NAMALWA (cell line): ENCODE measurements around the gene CCDC70.

Experiments
- DNase-seq: peaks from one replicate; pipeline ENCODE4 v3.0.0-alpha.2; 2015; ENCODE audit warnings: low spot score

The CCDC70 gene

GRCh38 chr13:51862957-51863356, 1.2 kb downstream of the CCDC70 start:
- DNase-seq, result no peak

GRCh38 chr13:51865838-51866237, 4.1 kb downstream of the CCDC70 start:
- no peak for DNase-seq

DNA sequence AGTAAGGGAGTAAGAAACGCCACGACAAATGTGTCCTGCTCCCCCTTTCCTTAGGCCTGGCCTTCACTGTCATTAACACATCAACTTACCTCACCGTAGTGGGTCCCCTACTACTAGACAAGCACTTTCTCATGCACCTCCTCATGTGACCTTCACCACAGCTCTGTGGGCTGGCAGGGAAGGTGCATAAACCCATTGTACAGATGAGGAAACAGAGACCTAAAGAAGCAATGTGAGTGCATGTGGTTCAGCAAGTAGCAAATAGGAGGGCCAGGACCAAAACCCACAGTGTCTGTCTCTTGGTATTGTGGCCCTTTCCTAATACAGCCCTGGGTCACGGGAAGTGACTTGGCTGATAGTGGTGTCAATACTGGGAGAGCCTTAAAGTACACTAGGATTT, 5.3 kb downstream of the CCDC70 start:
- DNase-seq, result no peak

- no peak for DNase-seq
Measured at GRCh38 chr13:51869916-51870315, 8.1 kb downstream of the CCDC70 start.

GRCh38 chr13:51870616-51871015, 8.8 kb downstream of the CCDC70 start:
- DNase-seq, result no peak

GRCh38 chr13:51873117-51873798, 11.5 kb downstream of the CCDC70 start:
- DNase-seq, result no peak

DNA sequence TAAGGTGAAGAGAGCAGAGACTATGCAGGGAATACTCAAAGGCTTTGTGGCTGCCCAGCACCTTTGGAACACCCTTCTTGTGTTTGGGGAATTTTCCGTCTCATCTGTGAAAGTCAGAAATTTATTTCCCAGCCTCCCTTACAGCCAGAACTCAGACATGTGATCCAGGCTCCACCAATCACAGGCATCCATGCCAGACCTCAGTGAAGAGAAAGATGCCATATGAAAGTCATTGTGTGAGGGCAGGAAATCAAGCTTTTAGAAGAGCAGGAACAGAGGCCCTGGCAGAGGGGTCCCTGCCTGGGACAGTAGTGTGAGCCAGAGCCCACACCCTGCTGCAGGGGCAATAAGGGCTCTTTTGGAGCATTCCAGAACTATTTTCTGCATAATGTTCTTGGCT, 12.1 kb downstream of the CCDC70 start:
- DNase-seq, result no peak

GRCh38 chr13:51874651-51875050, 12.9 kb downstream of the CCDC70 start:
- DNase-seq, result no peak

- DNase-seq, result no peak
Measured at GRCh38 chr13:51879133-51879532, 17.4 kb downstream of the CCDC70 start.

GRCh38 chr13:51881296-51881695, 19.5 kb downstream of the CCDC70 start:
- peak; percentile 9 for DNase-seq

GRCh38 chr13:51882570-51883225, 20.9 kb downstream of the CCDC70 start:
- DNase-seq, result no peak

DNA sequence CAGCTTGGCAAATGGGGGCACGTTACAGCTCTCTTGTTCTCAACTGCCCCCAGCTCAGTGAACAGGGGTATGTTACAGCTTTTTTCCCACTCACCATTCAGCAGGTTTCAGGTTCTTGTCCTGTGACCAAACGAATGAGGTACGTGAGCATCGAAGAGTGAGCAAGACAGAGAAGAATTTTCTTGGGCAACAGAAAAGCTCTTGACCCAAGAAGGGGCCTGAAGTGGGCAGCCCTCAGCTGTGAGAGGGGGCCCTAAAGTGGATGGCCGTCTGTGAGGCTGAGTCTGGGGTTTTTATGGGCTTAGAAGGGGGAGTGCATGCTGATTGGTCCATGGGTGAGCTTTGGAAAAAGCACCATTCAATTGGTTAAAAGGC, 21.4 kb downstream of the CCDC70 start:
- DNase-seq, result no peak

DNA sequence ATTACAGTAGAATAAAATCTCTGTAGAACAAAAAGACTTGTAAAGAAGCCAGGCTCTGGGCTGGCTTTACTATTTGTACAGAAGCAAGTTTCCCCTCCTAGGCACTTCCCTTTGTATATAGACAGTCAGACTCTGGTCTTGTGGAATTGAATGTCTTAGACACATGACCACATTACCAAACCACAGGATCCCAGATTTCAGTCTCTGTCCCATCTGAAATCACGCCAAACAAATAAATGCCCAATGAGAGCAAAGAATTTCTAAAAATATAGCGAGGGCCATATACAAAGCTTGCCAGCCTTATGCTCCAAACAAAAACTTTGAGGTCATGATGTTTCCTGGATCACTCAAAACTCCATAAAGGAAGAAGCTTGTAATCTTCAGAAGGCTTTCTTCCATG, 23.9 kb downstream of the CCDC70 start:
- DNase-seq, result no peak

DNA sequence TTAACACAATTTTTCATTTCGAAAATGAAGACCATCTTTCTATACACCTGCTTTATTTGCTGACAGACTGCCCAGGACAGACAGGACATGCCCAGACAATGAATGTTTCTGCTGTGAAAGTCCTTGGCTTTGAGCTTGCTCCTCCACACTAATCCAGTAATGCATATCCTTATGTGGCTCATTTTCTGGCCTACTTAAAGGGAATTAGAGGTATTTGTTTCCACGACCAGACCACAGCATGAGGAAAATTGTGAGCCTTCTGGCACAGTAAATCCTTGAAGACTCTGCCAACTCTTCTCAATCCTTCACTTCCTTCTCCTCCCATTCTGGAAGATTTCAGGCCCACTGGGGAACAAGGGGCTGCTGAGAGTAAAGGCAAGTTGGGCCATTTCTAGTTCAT, 25.7 kb downstream of the CCDC70 start:
- no peak for DNase-seq

DNA sequence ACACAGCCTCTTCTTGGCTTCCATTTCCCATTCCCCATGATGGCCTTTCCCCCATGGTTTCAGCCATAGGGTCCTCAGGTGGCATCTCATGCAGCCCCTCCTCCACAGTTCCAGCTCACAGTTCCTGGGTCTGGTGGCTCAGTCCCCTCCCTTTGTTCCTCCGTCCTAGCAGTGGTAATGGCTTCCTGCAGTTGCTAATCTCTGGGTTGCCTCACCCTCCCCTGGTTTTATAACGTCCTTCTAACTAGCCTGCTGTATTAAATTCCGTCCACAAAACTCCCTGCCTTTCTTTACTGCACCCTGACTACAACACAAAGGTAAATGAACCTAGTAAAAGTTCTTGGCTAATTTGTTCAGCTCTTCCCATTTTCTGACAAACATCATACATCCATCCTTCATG, 30.9 kb downstream of the CCDC70 start:
- no peak for DNase-seq

DNA sequence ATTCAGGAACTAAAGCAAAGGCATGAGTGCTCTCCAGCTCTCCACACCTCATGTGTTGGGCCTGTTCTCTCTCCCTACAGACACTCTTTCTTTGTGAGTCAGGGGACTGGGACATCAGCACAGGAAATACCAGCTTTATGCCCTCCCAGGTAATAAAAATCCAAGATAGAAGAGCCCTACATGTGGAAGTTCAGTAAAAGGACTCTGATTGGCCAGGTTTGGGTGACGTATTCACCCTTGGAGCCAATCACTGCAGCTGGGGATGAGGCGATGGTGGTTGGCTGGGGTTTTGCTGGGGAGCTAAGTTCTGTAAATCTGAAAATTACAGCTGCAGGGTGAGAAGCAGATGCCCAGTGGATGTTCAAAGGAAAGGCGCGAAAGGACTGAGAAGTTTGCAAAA, 32.5 kb downstream of the CCDC70 start:
- DNase-seq, result peak; percentile 22

DNA sequence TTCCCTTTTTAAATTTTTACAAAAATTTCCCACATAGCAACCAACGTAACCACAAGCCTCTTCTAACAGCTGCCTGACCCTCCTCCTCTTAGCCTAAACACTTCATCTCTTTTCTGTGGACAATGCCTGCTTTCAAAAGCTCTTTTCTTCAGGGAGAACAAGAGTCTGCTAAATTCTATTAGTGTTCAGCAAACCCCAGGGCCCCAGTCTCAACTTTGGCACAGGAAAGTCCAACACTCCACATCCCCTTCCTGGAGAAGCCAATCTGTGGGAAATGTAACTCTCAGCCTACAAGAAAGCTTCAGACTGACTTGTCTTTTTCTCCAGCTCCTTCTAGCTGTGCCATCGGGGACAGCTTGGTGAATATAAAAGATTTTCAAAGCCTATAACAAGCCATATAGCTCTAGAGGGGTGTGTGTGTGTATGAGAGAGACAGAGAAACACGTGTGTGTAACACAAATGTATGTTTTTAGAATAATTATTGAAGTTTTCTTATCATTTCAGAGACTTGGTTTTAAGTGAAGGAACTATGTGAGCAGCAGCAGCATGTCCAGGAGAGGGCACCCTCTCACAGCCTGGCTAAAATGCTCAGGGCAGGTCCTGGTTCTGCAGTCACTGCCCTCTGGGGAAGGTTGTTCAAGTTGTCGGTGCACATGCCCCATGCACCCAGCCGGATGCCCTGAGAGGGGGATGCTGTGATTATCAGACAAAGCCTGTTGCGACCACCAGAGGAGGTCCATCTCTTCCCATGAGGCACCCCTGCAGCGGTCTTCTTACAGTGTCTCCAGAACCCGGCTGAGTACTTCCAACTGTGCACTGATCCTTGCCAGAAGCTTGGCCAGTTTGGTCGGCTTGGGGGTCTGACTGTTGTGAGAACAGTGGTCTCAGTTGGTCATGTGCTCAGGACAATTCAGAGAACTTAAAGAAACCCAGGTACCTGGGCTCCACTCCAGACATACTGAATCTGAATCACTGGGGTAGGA, 34.4 kb downstream of the CCDC70 start:
- peak; percentile 66 for DNase-seq

DNA sequence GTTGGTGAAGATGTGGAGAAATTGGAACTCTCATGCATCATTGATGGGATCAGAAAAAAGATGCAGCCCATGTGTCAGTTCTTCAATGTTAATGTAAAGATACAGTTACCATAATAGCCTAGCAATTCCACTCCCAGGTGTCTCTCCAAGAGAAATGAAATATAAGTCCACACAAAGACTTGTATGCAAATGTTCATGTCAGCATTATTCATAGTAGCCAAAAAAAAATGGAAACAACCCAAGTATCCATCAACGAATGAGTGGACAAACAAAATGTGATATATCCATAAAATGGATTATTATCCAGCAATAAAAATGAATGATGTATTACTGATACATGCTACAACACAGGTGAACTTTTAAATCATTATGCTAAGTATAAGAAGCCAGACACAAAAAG, 38.7 kb downstream of the CCDC70 start:
- no peak for DNase-seq

DNA sequence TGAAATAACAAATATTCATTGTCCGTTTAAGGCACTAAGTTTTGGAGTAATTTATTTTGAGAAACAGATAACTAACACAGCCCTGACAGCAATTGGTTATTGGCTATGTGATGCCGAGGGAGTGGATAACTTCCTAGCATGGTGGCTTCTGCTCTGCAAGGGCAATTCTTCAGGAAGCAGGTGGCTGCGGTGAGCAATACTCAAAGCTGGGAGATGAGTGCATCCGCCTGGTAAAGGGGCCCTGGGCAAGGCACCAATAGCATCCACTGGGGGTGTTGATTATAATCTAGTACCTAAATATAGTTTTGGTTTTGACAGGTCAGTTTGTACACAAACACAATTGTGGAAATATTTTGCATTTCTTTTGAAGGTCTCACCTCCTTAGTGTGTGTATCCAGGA, 41.0 kb downstream of the CCDC70 start:
- no peak for DNase-seq

DNA sequence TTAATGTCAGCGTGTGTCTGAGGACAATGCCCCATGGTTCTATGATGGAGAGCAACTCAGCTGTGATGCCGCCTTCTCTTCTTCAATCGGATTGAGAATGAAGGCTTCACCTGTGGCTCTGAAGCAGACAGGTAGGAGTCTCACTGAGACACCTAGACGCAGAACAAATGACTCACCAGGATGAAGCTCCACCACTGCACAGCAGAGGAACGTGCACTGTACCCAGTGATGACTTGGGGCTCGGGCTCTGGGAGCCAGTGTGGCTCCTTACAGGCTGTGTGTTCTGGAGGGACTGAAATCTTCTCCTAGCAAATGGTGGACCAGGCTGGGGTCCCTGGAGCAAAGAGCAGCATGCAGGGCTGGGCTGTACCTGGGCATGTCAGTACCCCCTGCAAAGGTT, 44.0 kb downstream of the CCDC70 start:
- DNase-seq, result no peak

- no peak for DNase-seq
Measured at GRCh38 chr13:51906581-51906980, 44.8 kb downstream of the CCDC70 start.

DNA sequence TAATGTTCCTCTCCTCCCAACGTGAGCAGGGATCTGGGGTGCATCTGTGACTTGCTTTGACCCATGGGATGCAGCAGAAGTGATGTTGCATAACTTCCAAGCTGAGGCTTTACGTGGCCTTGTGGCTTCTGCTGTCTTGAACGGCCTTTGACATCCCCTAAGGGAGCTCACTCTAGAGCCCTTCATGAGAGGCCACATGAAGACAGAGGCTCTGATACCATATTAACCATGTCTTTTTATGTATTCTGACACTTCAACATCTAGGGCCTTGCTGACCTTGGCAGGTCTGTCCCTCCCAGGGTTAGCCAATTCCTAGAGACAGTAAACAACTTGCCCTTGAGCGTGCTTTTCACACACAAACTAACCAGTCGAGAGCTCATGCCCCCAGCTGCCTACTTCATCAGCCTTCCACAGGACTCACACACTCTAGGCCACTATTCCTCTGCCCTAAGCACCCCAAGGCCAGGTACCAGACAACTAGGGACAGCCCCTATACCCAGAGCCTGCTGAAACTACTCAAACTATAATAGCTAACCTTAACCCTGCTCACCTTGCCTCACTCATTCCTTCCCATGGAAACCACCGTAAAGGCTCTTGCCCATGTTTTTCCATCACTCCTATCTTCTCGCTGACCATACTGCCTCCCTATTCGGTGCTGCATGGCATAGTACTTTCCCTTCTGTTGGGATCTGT, 45.4 kb downstream of the CCDC70 start:
- no peak for DNase-seq
